Measurements from ENCODE around the gene FERMT2. TPM values are rescaled to one million over a fixed set of nuclear protein-coding genes. Genes with fewer than 3 reads are reported as not detected.

Gene FERMT2
- total RNA-seq, 2 donors from 2014 or later = 197 to 225 TPM

DNA sequence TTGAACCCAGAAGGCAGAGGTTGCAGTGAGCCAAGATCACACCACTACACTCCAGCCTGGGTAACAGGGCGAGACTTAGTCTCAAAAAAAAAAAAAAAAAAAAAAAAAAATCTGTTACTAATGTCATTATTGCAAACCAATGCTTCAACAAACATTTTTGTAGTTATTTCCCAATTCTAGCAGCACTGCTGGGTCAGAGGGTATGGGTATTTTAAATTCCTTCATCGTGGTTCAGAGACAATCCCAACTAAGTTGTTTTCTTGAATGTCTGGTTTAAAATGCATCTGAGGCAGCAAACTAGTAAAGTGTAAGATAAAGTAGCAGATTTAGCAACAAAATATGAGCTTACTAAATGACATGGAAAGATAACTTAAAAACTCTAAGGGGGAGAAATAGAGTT, 65.6 kb downstream of the FERMT2 start:
- TF ChIP-seq CTCF (IDR thresholded peaks at IDR 0.05) = no peak
- Histone ChIP-seq H3K4me3 (no peak overlapping the region), H3K27me3 (replicated peaks; ENCODE audit: insufficient read depth) (no peaks in the 10 kb centered on the region), H3K4me1 (ENCODE audit: control insufficient read depth in 1 of 2, low read depth in 2 of 2) (peaks cover 10 to 48% of the 10 kb centered on the region in 2 donors), H3K27ac (no peak overlapping the region), H3K36me3 (peaks cover 6% of the 10 kb centered on the region), H3K9me3 (no peaks in the 10 kb centered on the region)
- DNase-seq (ENCODE audit: low spot score) = no peak
- no peak for ATAC-seq (ENCODE audit: insufficient number of reproducible peaks, low FRiP score, low read depth)

DNA sequence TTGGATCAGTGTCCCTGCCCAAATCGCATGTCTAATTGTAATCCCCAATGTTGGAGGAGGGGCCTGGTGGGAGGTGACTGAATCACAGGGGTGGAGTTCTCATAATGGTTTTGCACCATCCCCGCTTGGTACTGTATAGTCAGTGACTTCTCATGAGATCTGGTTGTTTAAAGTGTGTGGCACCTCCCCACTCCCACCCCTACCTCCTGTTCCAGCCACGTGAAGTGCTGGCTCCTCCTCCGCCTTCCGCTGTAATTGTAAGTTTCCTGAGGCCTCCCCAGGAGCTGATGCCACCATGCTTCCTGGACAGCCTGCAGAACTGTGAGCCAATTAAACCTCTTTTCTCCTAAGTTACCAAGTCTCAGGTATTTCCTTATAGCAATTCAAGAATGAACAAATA, 67.2 kb downstream of the FERMT2 start:
- no peak overlapping the region for H3K27ac ChIP-seq
- no peak overlapping the region for H3K4me3 ChIP-seq
- ATAC-seq (ENCODE audit: insufficient number of reproducible peaks, low FRiP score, low read depth) (no peak), DNase-seq (ENCODE audit: low spot score) (no peak)
- no peaks in the 10 kb centered on the region for H3K27me3 ChIP-seq (replicated peaks; ENCODE audit: insufficient read depth)
- H3K4me1 ChIP-seq (ENCODE audit: control insufficient read depth in 1 of 2, low read depth in 2 of 2) = peaks cover 14 to 59% of the 10 kb centered on the region in 2 donors
- TF ChIP-seq CTCF (IDR thresholded peaks at IDR 0.05) = no peak
- no peaks in the 10 kb centered on the region for H3K36me3 ChIP-seq
- no peaks in the 10 kb centered on the region for H3K9me3 ChIP-seq

DNA sequence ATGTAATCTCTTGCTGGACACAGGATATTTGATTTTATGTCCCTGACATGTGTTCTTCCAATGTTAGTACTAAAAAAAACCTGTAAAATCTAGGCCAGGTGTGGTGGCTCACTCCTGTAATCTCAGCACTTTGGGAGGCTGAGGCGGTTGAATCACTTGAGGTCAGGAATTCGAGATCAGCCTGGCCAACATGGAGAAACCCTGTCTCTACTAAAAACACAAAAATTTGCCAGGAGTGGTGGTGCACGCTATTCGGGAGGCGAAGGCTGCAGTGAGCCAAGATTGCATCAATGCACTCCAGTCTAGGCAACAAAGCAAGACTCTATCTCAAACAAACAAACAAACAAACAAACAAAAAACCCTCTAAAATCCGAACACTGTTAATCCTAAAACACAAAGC, 68.0 kb downstream of the FERMT2 start:
- DNase-seq (ENCODE audit: low spot score) = no peak
- TF ChIP-seq CTCF (IDR thresholded peaks at IDR 0.05) = no peak
- no peak overlapping the region for H3K27ac ChIP-seq
- H3K4me1 ChIP-seq (ENCODE audit: control insufficient read depth in 1 of 2, low read depth in 2 of 2) = peaks cover 19 to 67% of the 10 kb centered on the region in 2 donors
- no peak overlapping the region for H3K4me3 ChIP-seq
- H3K27me3 ChIP-seq (replicated peaks; ENCODE audit: insufficient read depth) = no peaks in the 10 kb centered on the region
- no peak for ATAC-seq (ENCODE audit: insufficient number of reproducible peaks, low FRiP score, low read depth)
- no peaks in the 10 kb centered on the region for H3K9me3 ChIP-seq
- no peaks in the 10 kb centered on the region for H3K36me3 ChIP-seq

DNA sequence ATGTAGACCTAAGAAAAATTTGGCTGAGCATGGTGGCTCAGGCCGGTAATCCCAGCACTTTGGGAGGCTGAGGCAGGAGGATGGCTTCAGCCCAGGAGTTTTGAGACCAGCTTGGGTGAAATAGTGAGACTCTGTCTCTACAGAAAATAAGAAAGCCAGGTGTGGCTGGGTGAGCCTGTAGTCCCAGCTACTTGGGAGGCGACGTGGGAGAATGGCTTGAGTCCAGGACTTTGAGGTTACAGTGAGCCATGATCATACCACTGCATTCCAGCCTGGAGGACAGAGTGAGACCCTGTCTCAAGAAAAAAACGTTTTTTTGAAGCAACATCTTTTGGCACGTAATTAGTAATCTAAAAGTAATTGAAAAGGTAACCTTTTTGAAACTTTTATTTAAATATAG, 70.9 kb downstream of the FERMT2 start:
- peaks cover 32 to 73% of the 10 kb centered on the region in 2 donors for H3K4me1 ChIP-seq (ENCODE audit: control insufficient read depth in 1 of 2, low read depth in 2 of 2)
- H3K27ac ChIP-seq = peak overlapping the region; percentile 67 to 77
- H3K27me3 ChIP-seq (replicated peaks; ENCODE audit: insufficient read depth) = no peaks in the 10 kb centered on the region
- H3K36me3 ChIP-seq = peaks cover 3% of the 10 kb centered on the region
- no peak for DNase-seq (ENCODE audit: low spot score)
- TF ChIP-seq CTCF (IDR thresholded peaks at IDR 0.05) = no peak
- ATAC-seq (ENCODE audit: insufficient number of reproducible peaks, low FRiP score, low read depth) = no peak
- H3K4me3 ChIP-seq = no peak overlapping the region
- no peaks in the 10 kb centered on the region for H3K9me3 ChIP-seq

GRCh38 chr14:52878946-52879345, 71.9 kb downstream of the FERMT2 start:
- H3K27ac ChIP-seq = peak overlapping the region in 1 of 2 donors; percentile 67
- TF ChIP-seq CTCF (IDR thresholded peaks at IDR 0.05) = no peak
- H3K9me3 ChIP-seq = no peaks in the 10 kb centered on the region
- H3K4me3 ChIP-seq = no peak overlapping the region
- no peak for ATAC-seq (ENCODE audit: insufficient number of reproducible peaks, low FRiP score, low read depth)
- H3K4me1 ChIP-seq (ENCODE audit: control insufficient read depth in 1 of 2, low read depth in 2 of 2) = peaks cover 31 to 63% of the 10 kb centered on the region in 2 donors
- H3K36me3 ChIP-seq = peaks cover 3% of the 10 kb centered on the region
- no peaks in the 10 kb centered on the region for H3K27me3 ChIP-seq (replicated peaks; ENCODE audit: insufficient read depth)
- DNase-seq (ENCODE audit: low spot score) = no peak

Measured in thoracic aorta (tissue), 2 donors.